ENCODE results near the gene CACNA1S.

CACNA1S gene

DNA sequence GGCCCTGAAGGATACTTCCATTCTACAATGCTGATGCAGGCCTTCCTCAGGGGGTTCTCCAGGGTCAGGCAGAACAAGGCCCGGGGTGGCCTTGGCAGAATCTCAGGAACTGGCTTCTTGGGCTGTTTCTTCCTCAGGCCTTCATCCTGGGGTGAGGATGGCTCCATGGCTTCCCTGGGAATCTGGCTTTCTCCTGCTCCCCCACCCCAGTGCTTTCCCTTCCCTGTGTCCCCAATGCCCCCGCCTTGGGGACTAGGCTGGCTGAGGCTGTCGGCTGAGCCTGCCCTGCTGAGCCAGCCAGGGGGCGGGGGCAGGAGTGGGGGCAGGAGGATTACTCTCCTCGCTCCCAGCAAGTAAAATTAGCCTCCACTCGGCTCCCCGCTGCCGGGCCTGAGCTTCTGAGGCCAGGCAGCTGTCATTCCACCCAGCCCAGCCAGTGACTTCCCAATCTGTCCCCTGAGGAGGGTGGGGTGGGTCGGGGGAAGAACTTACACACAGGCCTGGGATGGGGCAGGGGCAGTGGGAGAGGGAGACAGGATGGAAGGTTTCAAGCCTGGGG, at the start of gene CACNA1S:
Gene CACNA1S (minus strand): TSS at position 254 of the 559 bp plus-strand sequence. CDS start 87 bp downstream, at position 167.
- DNase-seq (ENCODE audit: low read depth), result no peak

DNA sequence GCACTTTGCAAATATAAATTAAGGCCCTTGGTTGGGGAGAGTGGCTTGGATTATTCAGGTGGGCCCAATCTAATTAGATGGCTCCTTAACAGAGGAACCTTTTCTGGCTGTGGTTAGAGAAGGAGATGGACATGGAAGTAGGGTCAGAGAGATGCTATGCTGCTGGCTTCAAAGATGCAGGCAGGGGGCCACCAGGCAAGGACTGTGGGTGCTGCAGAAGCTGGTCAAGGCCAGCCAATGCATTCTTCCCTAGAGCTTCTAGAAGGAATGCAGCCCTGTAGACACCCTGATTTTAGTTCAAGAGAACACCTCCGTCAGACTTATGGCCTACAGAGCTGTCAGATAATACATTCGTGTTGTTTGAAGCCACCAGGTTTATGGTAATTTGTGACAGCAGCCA, 45.7 kb upstream of the CACNA1S start:
- DNase-seq (ENCODE audit: low read depth), result no peak

DNA sequence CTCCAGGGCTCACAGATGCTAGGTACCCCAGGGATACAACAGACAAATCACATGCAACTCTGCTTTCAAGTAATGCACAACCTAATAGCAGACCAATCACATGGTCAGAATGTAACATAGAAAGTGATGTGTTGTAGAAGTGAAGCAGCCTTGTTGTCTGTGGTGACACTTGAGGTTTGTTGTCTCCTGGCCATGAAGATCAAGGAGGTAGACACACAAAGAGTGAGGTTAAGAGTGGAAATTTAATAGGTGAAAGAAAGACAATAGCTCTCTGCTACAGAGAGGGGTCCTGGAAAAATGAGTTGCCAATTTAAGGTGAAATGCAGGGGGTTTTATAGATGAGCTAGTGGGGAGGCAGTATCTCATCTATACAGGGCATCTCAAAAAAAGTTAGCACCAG, 44.6 kb upstream of the CACNA1S start:
- DNase-seq (ENCODE audit: low read depth), result no peak

DNA sequence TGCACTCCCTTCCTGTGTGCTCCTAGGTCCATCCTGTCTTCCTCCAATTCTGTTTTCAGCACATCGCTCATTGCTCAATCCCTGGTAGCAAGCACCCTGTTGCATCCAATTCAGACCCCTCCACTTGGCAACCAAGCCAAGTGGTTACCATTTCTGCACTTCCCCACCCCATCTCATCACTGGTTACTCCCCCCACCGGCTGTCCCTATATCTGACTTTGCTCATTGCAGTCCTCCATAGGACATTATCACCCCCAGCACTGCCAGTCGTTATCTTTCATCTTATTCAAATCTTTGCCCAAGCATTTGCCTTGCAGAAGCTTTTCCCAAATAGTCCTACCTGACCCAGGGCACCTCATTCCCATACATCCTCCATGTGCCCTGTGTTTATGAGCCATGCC, 44.1 kb upstream of the CACNA1S start:
- no peak for DNase-seq (ENCODE audit: low read depth)

DNA sequence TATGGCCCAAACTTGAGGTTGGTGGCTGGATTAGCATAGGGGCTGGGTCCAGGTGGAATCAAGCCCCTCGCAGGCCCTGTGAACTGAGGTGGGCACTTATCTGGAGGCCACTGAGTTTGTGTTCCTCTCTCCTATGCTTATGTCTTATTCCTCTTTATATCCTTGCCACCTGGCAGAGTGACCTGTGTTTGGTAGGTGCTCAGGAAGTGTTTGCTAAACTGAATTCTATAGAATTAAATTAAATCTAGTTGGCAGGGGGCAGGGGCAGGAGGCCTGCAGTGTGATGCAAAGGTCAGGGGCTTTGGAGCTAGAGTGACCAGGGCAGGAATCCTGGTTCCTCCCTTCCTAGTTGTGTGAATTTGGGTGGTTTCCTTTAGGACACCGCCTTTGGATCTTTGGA, 43.1 kb upstream of the CACNA1S start:
- no peak for DNase-seq (ENCODE audit: low read depth)

DNA sequence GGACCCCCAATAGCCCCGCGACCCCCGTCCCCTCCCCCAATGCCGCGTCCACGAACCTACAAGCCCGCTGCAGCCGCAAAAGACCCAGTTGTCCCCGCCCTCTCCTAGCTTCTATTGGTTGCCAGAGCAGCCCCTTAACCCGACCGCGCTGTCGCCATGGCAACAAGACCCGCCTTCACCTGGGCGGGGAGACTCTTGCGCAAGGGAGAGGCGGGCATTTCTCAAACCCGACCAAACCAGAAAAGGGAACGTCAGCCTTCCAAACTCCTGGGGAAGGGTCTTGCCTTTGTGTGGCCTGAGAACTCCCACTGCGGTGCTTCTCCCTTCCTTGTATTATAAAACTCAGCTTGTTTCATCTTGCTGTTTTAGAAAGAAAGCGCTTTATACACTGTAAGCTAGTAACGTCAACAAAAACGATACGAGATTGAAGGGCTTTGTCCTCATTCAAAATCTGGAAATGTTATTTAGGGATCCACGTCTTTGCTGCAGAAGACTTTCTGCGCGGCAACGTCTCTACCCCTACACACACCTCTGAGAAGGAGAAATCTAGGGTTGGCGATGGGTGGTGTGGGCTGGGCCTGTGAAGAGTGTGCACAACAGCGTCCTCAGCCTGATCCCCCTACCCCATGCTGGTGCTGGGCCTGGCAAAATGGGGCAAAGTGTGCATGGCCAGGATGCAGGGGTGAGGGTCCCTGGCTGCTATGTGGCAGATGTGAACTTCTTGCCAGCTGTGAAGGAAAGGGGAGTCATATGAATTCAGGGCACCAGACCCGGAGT, 42.4 kb upstream of the CACNA1S start, which contains the start of gene TMEM9:
Gene TMEM9 (minus strand): TSS at position 86 of the 777 bp plus-strand sequence. CDS start 551 bp downstream, outside the sequence.
- peak; percentile 99 for DNase-seq (ENCODE audit: low read depth)

DNA sequence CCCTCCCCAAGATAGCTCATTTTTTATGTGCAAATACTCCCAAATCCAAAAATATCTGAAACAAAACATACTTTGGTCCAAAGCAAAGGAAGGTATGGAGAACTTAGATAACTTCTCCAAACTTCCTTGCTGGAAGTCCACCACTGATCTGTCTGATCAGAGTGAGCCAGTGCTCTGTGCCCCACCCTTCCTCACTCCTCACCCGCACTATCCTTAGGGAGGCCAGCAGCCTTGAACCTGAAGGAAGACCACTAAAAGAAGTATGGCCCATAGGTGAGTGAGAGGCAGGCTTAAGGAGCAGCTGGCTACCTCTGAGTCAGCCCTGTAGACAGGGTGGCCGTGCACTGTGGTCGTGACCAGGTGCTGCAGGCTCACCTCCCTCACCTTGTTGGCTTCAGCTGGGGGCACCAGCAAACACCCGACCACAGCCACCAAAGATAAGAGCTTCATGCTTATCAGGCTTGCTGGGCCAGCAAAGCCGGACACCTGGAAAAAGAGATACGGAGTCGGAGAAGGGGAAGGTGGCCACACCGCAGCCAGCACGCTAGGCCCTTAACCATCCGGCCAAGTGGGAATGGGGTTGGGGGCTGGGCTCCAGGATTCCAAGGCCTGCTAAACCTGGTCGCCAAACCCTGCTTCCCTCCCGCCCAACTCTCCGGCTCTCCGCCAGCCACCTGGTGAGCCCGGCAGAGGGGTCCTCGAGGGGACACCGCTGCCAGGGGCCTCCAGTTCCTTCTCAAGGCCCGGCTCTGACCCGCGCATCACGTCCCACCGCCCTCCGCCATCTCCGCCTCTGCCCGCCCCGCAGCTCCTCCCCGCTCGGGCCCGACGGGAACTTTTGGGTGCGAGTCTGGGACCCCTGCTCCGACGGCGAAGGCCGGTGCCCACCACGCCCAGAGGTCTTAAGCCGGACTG, 41.5 kb upstream of the CACNA1S start:
- no peak for DNase-seq (ENCODE audit: low read depth)

DNA sequence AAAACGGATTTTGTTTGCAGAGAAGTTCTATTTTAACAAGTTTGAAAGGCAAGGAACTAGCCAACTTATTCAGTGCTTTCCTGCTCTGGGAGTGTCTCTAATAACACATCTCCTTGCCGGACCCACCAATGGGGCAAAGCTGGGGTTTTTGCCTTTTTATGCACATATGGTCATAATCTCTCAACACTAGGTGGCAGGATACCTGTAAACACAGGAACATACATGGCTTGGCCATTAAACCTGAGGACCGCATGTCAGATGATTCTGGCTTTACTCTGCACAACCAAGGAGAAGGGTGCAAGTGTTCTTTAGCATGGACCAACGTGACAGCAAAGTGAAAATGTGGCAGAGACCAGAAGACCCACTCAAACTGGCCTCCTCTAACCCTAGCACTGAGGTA, 37.2 kb upstream of the CACNA1S start:
- no peak for DNase-seq (ENCODE audit: low read depth)

DNA sequence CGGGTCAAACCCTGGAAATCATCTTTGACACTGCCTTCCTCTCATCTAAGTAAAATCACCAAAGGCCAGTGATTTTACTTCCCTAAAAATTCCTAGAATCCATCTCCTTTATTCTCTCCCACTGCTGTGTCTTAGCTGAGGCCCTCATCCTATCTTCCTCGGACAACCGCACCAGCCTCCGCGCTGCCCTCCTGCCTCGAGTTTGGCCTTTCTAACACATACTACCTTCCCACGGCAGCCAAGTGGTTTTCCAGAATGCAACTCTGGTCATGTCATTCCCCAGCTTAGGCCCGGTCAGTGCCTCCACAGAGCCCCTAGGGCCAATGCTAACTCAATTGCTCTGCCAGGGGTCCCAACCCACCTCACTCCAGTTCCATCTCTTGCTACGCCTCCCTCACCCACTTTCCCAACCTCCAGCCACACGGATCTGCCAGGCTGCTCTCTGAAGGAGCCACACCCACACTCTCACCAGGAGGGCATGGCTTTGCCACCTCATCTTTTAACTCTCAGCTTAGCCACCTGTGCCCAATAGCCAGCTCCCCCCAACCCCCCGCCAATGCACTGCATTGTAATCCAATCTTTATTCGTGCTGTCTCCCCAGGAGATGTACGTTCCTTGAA, 35.3 kb upstream of the CACNA1S start:
- DNase-seq (ENCODE audit: low read depth), result no peak

DNA sequence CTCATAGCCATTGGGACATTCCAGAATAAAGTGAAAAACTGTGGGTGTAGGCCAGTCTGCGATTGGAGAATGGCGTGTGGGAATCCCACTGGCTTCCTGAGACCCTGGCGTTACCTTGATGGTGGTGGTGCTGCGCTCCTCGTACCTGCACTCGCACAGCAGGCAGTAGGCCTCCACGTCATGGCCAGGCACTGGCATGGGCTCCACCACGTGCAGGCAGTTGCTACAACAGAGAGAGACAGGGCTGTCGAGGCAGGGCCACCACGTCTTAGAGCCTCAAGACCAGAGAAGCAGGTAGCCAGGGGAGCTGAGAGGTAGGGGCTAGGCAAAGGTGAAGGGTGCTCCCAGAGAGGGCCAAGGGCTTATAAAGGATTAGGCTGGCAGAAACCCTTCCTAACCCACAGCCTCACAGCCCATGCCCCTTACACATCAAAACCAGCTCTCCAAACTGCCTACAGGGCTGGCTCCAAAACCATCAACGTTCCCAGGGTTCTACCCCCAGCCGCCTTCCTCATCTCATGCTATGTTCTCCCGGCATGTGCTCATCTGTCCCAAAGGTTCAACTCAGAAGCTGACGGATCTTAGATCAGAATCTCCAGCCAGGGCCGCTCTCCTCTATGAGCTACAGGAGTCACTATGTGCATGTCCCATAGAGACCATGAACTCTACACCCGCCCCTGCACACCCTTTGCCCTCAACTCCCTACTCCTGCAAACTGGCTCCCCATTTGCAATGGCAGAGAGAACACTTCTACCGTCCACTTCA, 34.6 kb upstream of the CACNA1S start:
- no peak for DNase-seq (ENCODE audit: low read depth)

DNA sequence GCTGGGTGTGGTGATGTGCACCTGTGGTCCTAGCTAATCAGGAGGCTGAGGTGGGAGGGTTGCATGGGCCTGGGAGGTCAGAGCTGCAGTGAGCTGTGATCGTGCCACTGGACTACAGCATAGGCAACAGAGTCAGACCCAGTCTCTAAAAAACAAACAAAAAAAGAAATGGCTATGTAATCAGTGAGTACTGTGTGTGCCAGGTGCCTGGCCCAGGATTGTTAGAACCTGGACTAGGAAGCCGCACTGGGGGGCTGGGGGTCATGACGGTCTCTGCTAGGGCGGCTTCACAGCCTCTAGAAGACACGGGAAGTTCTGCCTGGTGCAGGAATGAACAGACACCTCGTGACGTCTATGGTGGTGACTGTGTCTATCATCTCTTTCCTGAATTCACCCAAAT, 33.6 kb upstream of the CACNA1S start:
- DNase-seq (ENCODE audit: low read depth), result no peak

DNA sequence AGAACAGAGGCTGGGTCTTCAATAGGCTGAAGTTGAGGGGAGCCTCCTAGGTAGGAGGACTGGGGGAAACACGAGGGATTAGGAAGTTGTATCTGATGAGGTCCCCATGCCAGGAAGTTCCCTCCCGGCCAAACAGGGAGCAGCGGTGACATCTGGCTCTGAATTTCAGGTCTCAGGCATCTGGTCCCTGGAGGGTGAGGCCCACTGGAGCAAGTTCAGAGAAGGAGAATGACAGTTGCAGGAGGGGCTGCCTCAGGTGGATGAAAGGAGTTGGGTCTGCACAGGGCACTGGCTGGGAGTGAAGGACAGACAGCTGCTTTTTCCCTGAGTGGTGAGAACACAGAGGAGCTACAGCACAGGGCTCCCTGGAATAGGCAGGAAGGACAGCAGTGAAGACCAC, 32.9 kb upstream of the CACNA1S start:
- no peak for DNase-seq (ENCODE audit: low read depth)

DNA sequence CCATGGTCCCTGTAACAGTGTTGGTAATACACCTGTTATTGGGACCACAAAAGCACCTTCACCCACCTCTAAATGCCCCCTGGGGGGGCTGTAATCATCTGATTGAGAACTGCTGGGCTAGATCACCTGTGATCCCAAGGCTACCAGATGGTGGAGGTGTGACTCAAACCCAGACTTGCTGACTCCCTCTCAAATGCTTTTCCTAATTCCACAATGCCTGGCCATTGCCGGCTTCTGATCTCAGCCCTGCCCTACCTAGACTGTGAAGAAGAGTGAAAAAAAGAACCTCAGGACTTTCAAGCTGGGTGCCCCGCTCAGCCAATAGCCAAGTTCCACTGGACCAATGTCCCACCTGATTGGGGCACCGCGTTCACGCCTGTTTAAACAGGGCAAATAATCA, 32.5 kb upstream of the CACNA1S start:
- no peak for DNase-seq (ENCODE audit: low read depth)

DNA sequence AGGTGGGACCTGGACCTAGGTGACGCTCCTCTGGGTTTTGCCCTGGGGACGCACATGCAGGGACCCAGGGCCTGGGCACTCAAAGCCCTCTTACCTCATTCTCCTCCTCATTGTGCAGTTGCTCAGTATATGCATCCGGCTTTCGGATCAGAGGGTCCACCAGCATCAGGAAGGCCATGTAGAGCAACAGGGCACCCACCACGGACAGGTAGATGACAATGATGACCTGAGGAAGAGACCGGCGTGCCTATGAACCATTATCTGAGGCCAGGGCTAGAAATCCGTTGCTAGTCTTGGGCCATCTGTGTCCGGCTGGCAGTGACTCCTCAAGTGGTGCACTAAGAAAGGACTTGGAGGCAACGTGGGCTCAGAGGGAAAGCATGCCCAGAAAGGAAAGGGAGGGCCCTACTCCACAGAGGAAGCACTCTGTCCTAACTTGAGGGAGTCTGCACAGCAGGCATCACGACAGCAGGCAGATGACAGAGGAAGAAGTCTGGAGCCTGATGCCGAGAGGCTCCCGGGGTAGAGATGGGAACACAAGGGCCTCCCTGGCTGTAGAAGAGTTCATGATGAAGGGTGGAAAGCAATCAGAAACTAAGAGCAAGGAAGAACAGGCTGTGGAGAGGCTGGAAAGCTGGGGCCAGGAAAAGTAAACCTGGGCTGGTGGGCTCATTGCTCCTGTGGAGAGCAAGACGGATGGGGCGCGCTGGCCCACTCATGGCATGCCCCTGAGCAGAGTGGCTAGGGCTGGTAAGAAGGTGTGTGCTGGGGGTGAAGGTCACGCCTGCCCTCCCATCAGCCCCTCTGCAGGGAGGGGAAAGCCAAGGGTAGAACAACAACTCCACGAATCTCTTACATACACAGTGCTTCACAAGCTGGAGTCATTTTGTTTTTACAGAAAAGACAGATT, 31.8 kb upstream of the CACNA1S start:
- DNase-seq (ENCODE audit: low read depth), result no peak

DNA sequence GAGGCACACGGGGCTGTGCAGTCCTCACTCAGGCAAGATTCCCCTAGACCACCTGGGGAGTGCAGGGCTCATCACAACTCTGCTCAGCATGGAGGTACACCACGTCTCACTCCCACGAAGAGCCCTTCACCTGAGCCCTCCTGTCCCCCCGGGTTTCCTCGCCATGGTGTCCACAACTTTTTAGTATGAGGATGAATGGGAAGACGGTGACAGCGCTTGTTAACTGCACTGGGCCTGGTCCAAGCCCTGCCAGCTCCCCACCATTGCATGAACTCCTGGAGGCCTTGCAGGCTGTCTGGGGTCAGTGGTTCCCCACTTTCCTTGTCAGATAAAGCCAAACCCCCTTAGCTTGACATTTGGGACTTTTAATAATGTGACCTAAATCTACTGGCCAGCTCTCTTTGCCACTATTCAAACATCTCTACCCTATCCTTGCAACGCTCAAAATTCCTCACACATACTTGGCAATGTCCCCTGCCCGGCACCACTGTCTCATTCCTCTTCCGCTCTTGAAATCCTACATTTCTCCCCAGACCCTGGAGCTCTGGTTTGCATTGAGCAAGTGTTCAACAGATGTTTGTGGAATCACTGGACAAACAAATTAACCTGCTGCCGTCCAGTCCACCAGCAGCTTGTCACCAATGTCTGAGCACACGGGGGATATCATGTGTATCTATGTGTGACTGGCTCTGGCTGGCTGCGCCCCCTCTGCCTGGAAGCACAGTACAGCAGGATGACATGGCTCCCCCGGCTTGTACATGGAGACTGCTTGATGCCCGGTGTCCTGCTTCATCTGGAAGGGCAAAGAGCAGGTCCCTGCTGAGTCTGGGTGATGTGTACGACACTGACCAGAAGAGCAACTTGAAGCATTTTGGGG, 30.9 kb upstream of the CACNA1S start:
- no peak for DNase-seq (ENCODE audit: low read depth)

DNA sequence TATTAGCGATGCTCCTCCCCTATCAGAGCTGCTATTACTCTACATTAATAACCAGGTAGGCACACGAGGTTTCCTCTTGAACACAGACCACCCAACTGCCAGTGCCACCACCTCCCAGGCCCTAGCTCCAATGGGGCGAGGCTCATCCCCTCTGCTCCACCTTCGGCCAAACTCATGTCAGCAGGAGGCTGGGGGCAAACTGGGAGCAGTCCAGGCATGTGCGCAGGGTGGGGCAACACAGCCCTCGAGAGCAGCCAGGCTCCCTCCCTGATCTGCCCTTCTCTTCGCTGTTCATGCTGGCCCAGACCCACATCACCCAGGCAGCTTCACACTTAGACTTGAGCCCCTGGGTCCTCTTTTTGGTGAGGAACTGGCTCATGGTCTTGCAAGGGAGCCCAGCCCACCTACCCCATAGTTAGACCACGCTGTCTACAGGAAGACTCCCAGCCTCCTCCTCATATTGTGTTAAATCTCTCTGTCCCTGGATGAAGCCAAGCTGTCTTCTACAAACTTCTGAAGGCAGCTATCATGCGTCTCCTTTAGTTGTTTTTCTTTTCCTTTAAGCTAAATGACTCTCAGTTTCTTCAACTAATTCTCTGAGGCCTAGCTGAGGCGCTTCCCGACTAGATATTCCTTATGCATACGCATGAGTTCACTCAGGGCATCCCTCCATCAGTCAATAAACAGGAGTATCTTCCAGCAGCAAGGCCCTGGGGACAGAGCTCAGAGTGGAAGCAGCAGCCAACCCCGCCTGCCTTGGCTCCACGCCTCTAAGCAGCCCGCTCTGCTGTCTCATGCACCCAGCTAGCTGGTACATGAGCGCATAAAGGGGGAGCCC, 30.0 kb upstream of the CACNA1S start:
- no peak for DNase-seq (ENCODE audit: low read depth)

DNA sequence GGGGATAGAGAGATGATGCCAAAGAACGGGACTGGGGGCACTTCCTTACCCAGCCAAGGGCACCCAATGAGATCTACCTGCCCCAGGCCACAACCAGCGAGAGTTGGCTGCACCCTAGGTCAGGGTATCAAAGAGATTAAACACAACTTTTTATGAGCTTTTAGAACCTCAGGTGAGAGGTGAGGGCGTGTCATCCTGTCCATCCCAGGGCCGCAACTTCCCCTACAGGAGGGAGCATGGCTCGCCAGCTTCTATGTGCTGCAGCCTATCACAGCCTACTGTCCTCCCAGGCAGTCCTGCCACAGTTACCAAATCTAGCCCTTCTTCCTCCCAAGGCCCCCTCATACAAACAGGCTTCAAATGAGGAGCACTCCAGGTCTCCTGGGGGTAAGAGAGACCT, 29.2 kb upstream of the CACNA1S start:
- no peak for DNase-seq (ENCODE audit: low read depth)

DNA sequence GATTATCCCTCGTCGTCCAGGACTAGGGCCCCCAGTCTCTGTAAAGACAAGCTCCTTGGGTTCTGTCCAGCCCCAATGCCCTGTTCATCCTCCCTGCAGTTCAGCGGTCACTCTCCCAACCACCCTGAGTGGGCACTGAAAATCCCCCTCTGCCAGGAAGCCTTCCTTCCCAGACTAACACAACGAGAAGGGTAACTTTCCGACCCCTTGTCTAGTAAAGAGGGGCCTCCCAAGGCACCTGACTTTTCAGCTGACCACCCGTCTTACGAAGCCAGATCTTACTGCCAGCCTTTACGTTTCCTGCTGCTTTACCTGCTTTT, 28.7 kb upstream of the CACNA1S start:
- no peak for DNase-seq (ENCODE audit: low read depth)
